Fibroblast of skin of right quadriceps (primary cell): ENCODE measurements around the gene ENKUR.

Experiments
- DNase-seq: peaks from one replicate; pipeline ENCODE4 v3.0.0-alpha.2; 2013

The ENKUR gene

DNA sequence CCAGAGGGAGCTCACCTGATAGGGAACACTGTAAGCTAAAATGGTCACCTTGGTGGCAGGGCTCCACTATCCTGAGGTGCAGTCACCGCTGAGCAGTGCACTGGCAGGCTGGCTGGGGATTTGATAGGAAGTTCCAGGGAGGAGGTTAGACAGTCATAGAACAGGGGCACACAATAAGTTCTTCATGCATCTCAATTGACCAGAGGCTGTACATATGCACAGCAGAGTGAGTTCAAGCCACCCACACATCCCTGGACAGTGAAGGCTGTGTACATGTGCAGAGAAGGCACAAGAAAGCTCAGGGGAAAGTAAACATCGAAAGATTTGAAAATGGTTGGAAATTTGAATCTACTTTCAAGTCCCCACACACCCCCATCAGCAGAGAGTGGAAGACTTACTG is 77.4 kb downstream of the ENKUR start:
- no peak for DNase-seq

- no peak for DNase-seq
Measured at GRCh38 chr10:24938076-24938475, 77.9 kb downstream of the ENKUR start.

DNA sequence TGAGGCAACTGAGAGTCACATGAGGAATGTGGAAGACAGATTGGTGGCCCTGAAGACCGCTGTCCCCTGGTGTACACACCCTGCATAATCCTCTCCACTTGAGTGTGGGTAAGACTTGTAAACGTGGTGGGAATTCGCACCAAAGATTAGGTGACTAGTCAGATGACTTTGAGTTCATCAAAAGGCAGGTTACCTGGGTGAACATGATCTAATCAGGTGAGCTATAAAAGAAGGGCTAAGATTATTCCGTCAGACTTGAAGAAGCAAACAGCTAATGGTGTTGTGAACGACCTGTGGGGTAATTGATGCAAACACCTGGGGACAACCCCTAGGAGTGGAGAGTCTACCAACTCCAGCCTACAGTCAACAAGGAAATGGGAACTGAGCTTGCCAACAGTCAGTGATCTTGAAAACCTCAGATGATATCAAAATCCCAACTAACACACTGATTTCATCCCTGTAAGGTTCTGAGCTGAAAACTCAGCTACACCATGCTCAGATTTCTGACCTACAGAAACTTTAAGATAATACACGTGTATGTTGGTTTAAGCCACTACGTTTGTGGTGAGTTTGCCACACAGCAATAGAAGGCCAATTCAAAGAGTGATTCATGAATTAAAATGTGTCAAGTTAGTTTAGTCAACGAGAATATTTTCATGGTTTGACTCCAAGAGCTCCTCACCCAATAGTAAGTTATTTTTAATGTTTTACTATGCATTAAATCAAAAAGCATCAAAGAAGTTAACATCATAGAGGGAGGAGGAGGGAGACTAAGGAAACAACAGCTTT is 80.3 kb downstream of the ENKUR start:
- DNase-seq, result no peak
